GF-D8 (cell line): Measurements from ENCODE around the gene PLCXD3.
"Not testable (repeated sequence)": the region's sequence is repeated elsewhere in the genome, so short reads cannot be mapped to it uniquely, and the experiment has no call there.

ENCODE experiments used
- DNase-seq: peaks from one replicate; lab custom pipeline; 2025; lab: John Stamatoyannopoulos, UW

Gene PLCXD3

DNA sequence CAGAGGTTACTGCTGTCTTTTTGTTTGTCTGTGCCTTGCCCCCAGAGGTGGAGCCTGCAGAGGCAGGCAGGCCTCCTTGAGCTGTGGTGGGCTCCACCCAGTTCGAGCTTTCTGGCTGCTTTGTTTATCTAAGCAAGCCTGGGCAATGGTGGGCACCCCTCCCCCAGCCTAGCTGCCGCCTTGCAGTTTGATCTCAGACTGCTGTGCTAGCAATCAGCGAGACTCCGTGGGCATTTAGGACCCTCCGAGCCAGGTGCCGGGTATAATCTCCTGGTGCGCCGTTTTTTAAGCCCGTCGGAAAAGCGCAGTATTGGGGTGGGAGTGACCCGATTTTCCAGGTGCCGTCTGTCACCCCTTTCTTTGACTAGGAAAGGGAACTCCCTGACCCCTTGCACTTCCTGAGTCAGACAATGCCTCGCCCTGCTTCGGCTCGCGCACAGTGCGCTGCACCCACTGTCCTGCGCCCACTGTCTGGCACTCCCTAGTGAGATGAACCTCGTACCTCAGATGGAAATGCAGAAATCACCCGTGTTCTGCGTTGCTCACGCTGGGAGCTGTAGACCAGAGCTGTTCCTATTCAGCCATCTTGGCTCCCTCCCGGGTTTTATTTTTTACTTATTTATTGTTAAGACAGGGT lies 16.8 kb downstream of the PLCXD3 start:
- DNase-seq, result not testable (repeated sequence)

GRCh38 chr5:41485533-41485932 lies 24.9 kb downstream of the PLCXD3 start:
- no peak for DNase-seq

GRCh38 chr5:41482715-41483114 lies 27.7 kb downstream of the PLCXD3 start:
- no peak for DNase-seq

- DNase-seq, result no peak
Measured at GRCh38 chr5:41482173-41482572, 28.2 kb downstream of the PLCXD3 start.

DNA sequence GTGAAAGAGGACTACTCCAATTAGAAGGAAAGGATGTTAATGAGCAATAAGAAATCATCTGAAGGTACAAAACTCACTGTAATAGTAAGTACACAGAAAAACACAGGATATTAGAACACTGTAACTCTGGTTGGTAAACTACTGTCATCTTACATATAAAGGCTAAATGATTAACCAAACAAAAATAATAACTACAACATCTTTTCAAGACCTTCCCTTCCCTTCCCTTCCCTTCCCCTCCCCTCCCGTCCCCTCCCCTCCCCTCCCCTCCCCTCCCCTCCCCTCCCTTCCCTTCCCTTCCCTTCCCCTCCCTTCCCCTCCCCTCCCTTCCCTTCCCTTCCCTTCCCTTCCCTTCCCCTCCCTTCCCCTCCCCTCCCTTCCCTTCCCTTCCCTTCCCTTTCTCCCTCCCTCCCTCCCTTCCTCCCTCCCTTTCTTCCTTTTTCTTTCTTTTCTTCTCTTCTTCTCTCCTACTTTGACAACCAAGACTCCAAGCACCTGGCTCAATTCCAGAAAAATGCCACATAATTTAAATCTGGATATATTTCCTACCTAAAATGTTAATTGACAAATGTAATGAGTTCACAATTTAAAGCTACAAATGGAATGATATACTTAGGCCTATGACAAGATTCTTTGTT lies 38.7 kb downstream of the PLCXD3 start:
- not testable (repeated sequence) for DNase-seq

DNA sequence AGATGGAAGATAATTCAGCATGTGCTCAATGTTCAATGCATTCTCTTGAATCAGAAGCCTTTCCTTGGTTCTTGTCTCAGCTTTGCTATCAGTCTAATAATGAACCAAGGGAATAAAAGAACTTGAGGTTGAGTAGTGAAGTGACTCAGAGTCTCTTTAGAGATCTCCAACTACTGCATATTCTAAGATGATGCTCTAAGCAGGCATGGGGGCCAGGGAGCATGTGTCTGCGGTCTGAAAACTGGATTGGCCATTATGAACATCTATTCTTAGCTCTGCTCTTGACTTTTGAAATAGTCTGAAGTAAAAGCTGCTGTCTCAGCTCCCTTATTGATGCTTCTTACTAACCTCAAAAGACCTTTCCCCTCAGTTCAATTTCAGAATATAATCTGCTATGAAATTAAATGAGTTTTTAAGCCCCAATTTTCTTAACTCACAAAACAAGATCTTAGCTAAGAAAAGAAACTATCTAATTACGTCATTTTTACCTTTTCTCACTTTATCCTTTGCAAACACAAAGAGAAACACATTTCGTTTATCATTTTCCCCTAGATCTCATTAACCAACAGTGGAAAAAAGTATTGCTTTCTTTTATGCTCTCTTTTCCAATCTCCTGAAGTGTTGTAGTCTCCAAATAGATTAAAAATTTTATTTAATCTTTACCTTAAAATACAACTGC lies 44.8 kb downstream of the PLCXD3 start:
- no peak for DNase-seq

GRCh38 chr5:41459557-41459956 lies 50.8 kb downstream of the PLCXD3 start:
- no peak for DNase-seq

GRCh38 chr5:41457094-41457493 lies 53.3 kb downstream of the PLCXD3 start:
- no peak for DNase-seq

- DNase-seq, result no peak
Measured at GRCh38 chr5:41452506-41452905, 57.9 kb downstream of the PLCXD3 start.

GRCh38 chr5:41447650-41448510 lies 62.5 kb downstream of the PLCXD3 start:
- no peak for DNase-seq

DNA sequence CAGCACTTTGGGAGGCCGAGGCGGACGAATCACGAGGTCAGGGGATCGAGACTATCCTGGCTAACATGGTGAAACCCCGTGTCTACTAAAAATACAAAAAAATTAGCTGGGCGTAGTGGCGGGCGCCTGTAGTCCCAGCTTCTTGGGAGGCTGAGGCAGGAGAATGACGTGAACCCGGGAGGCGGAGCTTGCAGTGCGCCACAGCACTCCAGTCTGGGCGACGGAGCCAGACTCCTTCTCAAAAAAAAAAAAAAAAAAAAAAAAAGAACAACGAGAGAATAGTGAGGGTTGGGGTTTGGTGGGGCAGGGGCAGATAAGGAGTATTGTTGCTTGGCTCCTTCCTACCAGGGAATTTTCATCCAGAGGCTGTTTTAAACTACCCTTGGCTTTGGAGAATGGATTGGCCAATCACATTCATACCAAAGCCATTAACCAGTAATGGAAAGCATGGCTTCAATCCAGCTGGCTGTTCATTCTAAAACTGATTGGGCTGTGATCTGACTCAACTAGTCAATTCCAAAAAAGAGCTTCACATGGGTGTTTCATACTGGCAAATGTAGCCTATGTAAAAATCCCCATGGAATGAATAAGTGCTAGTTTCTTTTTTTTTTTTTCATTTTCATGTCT lies 64.4 kb downstream of the PLCXD3 start:
- DNase-seq, result no peak

DNA sequence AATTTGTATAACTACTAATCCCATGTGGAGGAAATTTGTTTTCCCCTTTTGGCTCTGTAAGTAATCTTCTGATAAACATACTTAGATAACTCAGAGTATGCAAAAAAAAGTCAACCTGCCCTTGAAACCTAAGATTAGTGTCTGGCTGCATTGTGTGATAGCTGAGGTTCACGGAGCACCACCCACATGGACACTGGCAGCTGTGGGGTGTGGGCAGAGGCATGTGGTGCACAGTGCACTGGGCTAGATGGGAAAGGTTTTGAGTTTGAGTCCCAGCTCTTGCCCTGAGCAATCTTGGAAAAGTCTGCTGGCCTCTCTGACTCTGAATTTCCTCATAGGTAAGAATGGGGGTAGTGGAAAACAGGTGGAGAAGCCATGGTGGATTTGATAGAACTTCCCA lies 75.1 kb downstream of the PLCXD3 start:
- no peak for DNase-seq

- DNase-seq, result no peak
Measured at GRCh38 chr5:41433552-41434181, 76.7 kb downstream of the PLCXD3 start.

DNA sequence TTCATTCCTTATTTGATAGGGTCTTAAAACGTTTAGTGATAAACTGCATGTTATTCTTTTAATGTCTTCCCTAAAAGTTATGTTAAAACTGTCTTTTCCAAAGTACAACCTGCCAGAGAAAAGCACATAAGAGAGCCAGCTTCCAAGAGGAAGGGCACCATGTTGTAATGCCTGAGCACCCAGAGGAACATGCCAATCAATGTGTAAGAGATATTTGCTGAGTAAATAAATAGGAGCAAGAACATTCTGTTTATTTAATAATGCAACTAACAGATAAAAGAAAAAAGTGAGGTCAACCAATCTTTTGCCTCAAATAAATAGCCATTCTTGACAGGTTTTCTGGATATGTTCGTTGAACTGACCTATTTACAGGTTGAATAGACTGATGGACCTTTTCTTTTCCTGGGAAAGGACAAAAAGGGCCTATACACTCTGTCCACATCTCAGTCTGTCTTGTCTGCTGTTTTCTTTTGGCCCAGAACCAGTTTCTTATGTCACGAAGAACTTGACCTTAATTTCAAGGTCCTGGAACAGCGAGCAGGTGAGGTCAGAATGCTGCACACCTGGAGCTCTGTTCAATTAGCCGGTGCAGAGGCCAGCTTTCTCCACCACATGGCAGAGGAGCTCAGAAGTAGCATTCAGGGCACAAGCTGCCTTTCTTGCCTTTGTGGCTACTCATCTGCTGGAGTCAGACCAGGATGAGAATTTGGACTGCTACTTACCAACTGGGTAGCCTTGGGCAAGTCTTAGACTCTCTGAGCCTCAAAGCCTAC lies 77.7 kb downstream of the PLCXD3 start:
- DNase-seq, result no peak

- DNase-seq, result no peak
Measured at GRCh38 chr5:41427505-41427904, 82.9 kb downstream of the PLCXD3 start.

DNA sequence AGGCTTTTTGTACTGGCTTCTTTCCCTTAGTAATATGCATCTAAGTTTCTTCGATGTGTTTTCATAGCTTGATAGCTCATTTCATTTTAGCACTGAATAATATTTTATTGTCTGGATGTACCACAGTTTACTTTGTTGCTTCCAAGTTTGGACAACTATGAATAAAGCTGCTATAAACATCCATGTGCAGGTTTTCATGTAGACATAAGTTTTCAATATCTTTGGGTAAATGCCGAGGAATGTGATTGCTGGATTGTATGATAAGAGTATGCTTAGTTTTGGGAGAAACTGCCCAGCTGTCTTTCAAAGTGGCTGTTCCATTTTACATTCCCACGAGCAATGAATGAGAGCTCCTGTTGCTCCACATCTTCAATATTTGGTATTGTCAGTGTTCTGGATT lies 84.7 kb downstream of the PLCXD3 start:
- no peak for DNase-seq

GRCh38 chr5:41420492-41421067 lies 89.8 kb downstream of the PLCXD3 start:
- DNase-seq, result no peak

GRCh38 chr5:41418220-41419031 lies 92.0 kb downstream of the PLCXD3 start:
- no peak for DNase-seq

GRCh38 chr5:41416336-41416735 lies 94.1 kb downstream of the PLCXD3 start:
- DNase-seq, result no peak

DNA sequence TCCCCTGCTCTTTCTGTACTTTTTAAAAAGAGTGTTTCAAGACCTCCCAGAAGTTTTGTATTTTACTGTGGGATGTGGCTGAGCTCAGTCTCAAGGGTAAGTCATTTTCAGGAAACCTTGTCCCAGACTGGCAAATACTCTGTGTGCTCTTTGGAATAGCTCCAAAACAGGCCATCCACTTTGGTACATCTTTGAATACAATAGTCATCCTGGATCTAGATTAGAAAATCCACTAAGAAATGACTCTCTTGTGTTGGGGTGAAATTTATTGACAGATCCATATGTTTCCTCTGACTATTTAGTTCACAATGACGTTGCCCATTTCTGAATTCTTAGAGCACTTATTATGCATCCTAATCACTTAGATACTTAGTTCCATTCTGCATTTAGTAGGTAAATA lies 95.2 kb downstream of the PLCXD3 start:
- no peak for DNase-seq
